Hepatocyte (in vitro differentiated cells): ENCODE measurements around the gene FGFR3. TPM values are rescaled to one million over a fixed set of nuclear protein-coding genes. Genes with fewer than 3 reads are reported as not detected.

Source experiments
- DNase-seq: peaks from one replicate; pipeline ENCODE4 v3.0.0-alpha.2; 2016; ENCODE audit warnings: low spot score
- H2AFZ ChIP-seq: fragments of 200-600 bp; sonication (generic); 2 replicates; pipeline ENCODE4 v1.6.0; 2016; ENCODE audit warnings: antibody characterized with exemption, mild to moderate bottlenecking
- H3K27ac ChIP-seq: fragments of 200-600 bp; sonication (generic); 2 replicates; pipeline ENCODE4 v1.5.1; 2016; ENCODE audit warnings: mild to moderate bottlenecking
- H3K27me3 ChIP-seq: fragments of 200-600 bp; sonication (generic); 2 replicates; pipeline ENCODE4 v1.6.1; 2016
- H3K36me3 ChIP-seq: fragments of 200-600 bp; sonication (generic); replicated peaks from 2 replicates; pipeline ENCODE4 v1.5.1; 2016; ENCODE audit warnings: low read depth; ENCODE audit not compliant: insufficient read depth
- H3K4me1 ChIP-seq: fragments of 200-600 bp; sonication (generic); 2 replicates; pipeline ENCODE4 v1.5.1; 2016; ENCODE audit warnings: mild to moderate bottlenecking, moderate library complexity; ENCODE audit not compliant: insufficient read depth
- H3K4me2 ChIP-seq: fragments of 200-600 bp; sonication (generic); 2 replicates; pipeline ENCODE4 v1.6.0; 2016
- H3K4me3 ChIP-seq: fragments of 200-600 bp; sonication (generic); 2 replicates; pipeline ENCODE4 v1.5.1; 2016; ENCODE audit warnings: mild to moderate bottlenecking
- H3K79me2 ChIP-seq: fragments of 200-600 bp; sonication (generic); 2 replicates; pipeline ENCODE4 v1.6.0; 2017; ENCODE audit warnings: mild to moderate bottlenecking
- H3K9me2 ChIP-seq: fragments of 200-600 bp; sonication (generic); replicated peaks from 2 replicates; pipeline ENCODE4 v1.6.0; 2017; ENCODE audit warnings: mild to moderate bottlenecking; ENCODE audit not compliant: insufficient read depth
- H3K9me3 ChIP-seq: fragments of 200-600 bp; sonication (generic); 2 replicates; pipeline ENCODE4 v1.5.1; 2016; ENCODE audit warnings: low read depth, mild to moderate bottlenecking
- H4K20me1 ChIP-seq: fragments of 200-600 bp; sonication (generic); 2 replicates; pipeline ENCODE4 v1.6.0; 2016; ENCODE audit warnings: mild to moderate bottlenecking; ENCODE audit not compliant: insufficient read depth, poor library complexity, severe bottlenecking
- CTCF ChIP-seq: fragments of 200-600 bp; sonication (generic); IDR thresholded peaks from 2 replicates; pipeline ENCODE4 v1.5.1; 2016; ENCODE audit warnings: antibody characterized with exemption, mild to moderate bottlenecking; ENCODE audit not compliant: poor library complexity
- EZH2 ChIP-seq: fragments of 200-600 bp; sonication (generic); IDR thresholded peaks from 2 replicates; pipeline ENCODE4 v1.6.1; 2016; ENCODE audit warnings: antibody characterized with exemption, mild to moderate bottlenecking, borderline replicate concordance
- EZH2phosphoT487 ChIP-seq: fragments of 200-600 bp; sonication (generic); IDR thresholded peaks from one replicate; pipeline ENCODE4 v1.6.1; 2018; ENCODE audit warnings: antibody characterized with exemption, mild to moderate bottlenecking, low read depth, moderate library complexity; ENCODE audit not compliant: unreplicated experiment, severe bottlenecking
- WGBS: methylation state at CpG from one replicate; pipeline ENCODE4 v1.1.6; 2016; ENCODE audit warnings: low lambda C conversion rate; ENCODE audit errors: missing lambda C conversion rate; 5-methylcytosine and 5-hydroxymethylcytosine counted together
- polyA plus RNA-seq: library from polyadenylated mRNA; unstranded; fragments of >200 nt; fragmentation: Nextera tagmentation; extraction: Ambion mirVana; gene quantifications from 2 replicates; pipeline ENCODE4 v1.2.1, GENCODE V29; 2016
- total RNA-seq: library from RNA; depleted of rRNA; stranded (reverse); fragments of >200 nt; gene quantifications from 2 replicates; pipeline ENCODE4 v1.2.3, GENCODE V29; 2014

The FGFR3 gene
- total and polyA plus RNA-seq, 2 experiments from 2014 or later, result 82.0 to 99.8 TPM

GRCh38 chr4:1822568-1823544, 29.8 kb downstream of the FGFR3 start:
- Histone ChIP-seq H2AFZ (no peak overlapping the region), H3K4me3 (no peak overlapping the region), H3K27me3 (no peaks in the 10 kb centered on the region), H3K27ac (no peak overlapping the region), H3K4me1 (no peaks in the 10 kb centered on the region), H3K79me2 (no peaks in the 10 kb centered on the region), H3K9me3 (no peaks in the 10 kb centered on the region), H4K20me1 (no peaks in the 10 kb centered on the region), H3K9me2 (no peaks in the 10 kb centered on the region), H3K36me3 (no peaks in the 10 kb centered on the region), H3K4me2 (no peak overlapping the region)
- no peak for TF ChIP-seq EZH2
- no peak for TF ChIP-seq CTCF
- TF ChIP-seq EZH2phosphoT487, result no peak
- DNase-seq, result no peak
- 96% methylated on average over 36 of the region's 37 CpGs for WGBS

- H2AFZ ChIP-seq, result no peak overlapping the region
- no peaks in the 10 kb centered on the region for H3K9me2 ChIP-seq
- H3K36me3 ChIP-seq, result no peaks in the 10 kb centered on the region
- no peaks in the 10 kb centered on the region for H4K20me1 ChIP-seq
- no peaks in the 10 kb centered on the region for H3K4me1 ChIP-seq
- H3K27me3 ChIP-seq, result no peaks in the 10 kb centered on the region
- no peaks in the 10 kb centered on the region for H3K79me2 ChIP-seq
- no peak overlapping the region for H3K4me2 ChIP-seq
- H3K9me3 ChIP-seq, result no peaks in the 10 kb centered on the region
- WGBS, result 97% methylated on average over 11 of the region's 12 CpGs
- H3K27ac ChIP-seq, result no peak overlapping the region
- DNase-seq, result no peak
- no peak for TF ChIP-seq EZH2phosphoT487
- TF ChIP-seq CTCF, result no peak
- no peak for TF ChIP-seq EZH2
- H3K4me3 ChIP-seq, result no peak overlapping the region
Measured at GRCh38 chr4:1823545-1823932, 30.4 kb downstream of the FGFR3 start.

- no peaks in the 10 kb centered on the region for H3K4me1 ChIP-seq
- H3K27ac ChIP-seq, result no peak overlapping the region
- no peak overlapping the region for H2AFZ ChIP-seq
- H3K27me3 ChIP-seq, result no peaks in the 10 kb centered on the region
- no peaks in the 10 kb centered on the region for H4K20me1 ChIP-seq
- no peaks in the 10 kb centered on the region for H3K9me2 ChIP-seq
- H3K4me3 ChIP-seq, result no peak overlapping the region
- WGBS, result 97% methylated on average over 11 of the region's 11 CpGs
- H3K79me2 ChIP-seq, result no peaks in the 10 kb centered on the region
- no peaks in the 10 kb centered on the region for H3K9me3 ChIP-seq
- DNase-seq, result no peak
- no peaks in the 10 kb centered on the region for H3K36me3 ChIP-seq
- no peak for TF ChIP-seq CTCF
- TF ChIP-seq EZH2phosphoT487, result no peak
- no peak for TF ChIP-seq EZH2
- H3K4me2 ChIP-seq, result no peak overlapping the region
Measured at GRCh38 chr4:1824746-1825145, 31.7 kb downstream of the FGFR3 start.
